ENCODE measurements around the gene FTCD.
"Not testable (repeated sequence)": the region's sequence is repeated elsewhere in the genome, so short reads cannot be mapped to it uniquely, and the experiment has no call there.

Gene FTCD

DNA sequence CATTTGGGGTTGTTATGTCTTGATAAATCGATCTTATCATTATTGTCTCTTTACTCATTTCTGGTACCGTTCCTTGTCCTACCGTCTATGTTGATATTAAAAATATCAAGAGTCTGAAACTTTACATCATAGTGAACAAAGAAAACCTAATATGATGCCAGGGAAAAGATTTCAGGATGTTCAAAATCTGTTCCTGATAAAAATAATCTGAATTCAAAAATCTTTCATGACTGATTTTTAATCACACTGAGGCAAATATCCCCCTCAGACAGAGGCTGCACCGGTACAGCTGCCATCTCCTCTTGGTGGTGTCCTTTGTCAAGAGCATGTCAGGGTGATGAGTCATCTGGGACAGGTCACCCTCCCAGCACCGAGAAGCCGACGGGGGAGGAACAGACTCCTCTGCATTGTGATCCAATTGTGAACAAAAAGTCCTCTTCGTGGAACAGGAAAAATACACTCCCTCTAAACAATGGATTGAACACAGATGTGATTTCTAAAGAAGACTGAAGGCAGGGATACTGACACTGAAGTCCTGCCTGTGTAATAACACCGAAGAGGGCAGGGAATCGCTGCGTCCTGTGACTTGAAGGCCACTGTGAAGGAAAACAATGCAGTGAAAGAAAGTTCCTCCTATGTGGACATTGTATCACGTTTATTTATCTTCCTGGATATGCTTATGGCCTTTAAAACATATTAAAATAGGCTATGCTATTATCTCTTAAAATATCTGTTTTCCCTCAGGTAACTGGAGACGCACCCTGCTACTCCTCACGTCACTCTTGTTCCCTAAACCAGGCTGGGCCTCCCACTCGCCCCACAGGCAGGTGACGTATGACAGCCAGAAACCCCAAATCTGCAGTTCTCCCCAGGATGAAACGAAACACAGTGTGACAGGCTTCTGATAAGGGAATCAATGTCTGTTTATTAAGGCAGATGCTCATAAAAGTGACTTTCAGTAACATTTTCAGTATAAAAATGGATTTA lies 33.1 kb upstream of the FTCD start:
- DNase-seq (ENCODE audit: low read depth) = no peak

DNA sequence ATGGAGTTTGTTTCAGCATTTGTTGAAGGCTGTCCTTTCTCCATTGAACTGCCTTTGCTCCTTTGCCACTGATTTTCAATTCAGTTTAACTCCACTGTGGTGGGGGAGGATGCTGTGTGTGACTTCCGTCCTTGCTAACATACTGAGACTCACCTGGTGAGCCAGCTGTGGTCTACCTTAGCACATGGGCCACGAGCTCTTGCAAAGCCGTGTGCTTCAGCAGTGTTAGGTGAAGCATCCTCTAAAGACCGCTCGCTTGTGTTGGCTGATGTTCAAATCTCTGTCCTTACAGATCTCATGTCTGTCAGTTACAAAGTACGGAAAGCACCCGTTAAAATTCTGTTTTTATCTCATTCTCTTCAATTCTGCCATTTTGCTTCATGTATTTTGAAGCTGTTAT lies 32.4 kb upstream of the FTCD start:
- DNase-seq (ENCODE audit: low read depth) = no peak

DNA sequence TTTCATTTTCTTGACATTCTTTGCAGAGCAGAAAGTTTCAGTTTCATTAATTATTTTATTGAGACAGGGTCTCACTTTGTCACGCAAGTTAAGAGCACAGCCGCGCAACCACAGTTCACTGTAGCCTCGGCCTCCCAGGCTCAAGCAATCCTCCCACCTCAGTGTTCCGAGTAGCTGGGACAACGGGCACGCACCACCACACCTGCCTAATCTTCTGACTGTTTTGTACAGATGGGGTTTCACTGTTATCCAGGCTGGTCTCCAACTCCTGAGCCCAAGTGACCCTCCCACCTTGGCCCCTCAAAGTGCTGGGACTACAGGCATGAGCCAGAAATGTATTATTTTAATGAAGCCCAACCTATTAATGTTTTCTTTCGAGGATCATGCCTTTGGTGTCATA lies 31.9 kb upstream of the FTCD start:
- DNase-seq (ENCODE audit: low read depth) = no peak

DNA sequence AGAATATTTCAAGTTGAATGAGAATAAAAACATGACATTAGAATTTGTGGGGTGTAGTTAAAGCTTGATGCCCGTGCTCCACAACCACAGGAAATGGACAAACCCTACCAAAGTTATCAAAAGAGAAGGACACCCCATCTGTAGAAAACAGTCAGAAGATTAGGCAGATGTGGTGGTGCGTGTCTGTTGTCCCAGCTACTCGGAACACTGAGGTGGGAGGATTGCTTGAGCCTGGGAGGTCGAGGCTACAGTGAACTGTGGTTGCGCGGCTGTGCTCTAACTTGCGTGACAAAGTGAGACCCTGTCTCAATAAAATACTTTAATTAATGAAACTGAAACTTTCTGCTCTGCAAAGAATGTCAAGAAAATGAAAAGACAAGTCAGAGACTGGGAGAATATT lies 30.3 kb upstream of the FTCD start:
- no peak for DNase-seq (ENCODE audit: low read depth)

DNA sequence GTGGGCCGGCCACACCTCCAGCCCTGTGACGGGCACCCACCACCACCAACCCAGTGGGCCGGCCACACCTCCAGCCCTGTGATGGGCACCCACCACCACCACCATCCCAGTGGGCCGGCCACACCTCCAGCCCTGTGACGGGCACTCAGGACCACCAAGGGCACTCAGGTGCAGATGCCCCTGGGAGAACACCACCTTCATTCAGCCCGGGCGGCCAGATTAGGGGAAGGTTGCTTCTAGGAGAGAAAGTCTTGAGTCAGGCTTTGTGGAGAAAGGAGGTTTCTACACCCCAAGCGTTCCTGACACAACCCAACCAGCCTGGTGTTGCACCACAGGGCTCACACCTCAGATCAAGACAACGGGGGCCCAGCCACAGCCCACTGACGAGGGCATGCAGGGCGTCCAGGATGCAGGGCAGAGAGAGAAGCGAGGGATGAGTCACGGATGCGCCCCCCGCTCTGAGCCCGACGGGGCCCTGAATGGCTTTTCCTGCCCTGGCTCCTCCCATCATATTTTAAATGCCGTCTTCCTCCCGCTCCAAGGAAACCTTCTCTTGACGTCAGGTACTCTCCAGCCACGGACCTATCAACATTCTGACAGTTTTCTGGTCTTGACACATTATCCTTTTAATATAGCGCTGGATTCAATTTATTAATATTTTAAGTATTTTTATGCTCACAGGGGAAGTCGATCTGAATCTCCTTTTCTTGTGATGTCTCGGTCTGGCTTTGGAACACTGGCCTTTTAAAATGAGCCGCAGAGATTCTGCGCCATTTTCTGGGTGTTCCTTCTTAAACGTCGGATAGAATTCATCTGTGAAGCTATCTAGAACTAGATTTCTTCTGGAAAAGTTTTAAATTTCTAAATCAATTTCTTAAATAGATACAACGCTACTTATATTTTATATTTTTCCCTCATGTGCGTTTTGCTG lies 29.5 kb upstream of the FTCD start:
- peak; percentile 51 for DNase-seq (ENCODE audit: low read depth)

DNA sequence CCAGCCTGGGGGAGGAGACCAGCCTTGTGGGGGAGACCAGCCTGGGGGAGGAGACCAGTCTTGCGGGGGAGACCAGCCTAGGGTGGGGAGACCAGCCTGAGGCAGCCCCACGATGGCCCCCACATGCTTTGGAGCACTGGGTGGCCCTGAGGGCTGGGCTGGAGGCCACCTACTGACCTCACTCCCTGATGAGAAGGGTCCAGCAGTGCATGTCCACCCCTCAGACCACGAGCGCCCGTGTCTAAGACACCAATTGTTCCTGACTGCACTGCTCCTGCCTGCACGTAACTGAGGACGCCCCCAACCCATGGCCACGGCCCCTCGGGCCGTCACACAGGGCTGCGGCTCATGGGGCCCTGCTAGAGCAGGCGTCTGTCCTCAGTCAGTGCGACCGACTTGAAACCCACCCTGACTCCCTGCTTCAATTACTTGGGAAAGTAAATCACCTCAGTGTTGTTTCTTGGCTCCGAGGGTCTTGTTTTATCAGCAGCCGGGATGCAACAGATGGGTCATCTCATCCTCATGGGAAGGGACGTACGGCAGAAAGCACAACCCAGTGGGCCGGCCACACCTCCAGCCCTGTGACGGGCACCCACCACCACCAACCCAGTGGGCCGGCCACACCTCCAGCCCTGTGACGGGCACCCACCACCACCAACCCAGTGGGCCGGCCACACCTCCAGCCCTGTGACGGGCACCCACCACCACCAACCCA lies 28.7 kb upstream of the FTCD start, which contains the start of gene SPATC1L:
SPATC1L (minus strand) TSS at position 550 of the 715 bp plus-strand sequence. CDS start 1,643 bp downstream, outside the sequence.
- peak; percentile 25 for DNase-seq (ENCODE audit: low read depth)

DNA sequence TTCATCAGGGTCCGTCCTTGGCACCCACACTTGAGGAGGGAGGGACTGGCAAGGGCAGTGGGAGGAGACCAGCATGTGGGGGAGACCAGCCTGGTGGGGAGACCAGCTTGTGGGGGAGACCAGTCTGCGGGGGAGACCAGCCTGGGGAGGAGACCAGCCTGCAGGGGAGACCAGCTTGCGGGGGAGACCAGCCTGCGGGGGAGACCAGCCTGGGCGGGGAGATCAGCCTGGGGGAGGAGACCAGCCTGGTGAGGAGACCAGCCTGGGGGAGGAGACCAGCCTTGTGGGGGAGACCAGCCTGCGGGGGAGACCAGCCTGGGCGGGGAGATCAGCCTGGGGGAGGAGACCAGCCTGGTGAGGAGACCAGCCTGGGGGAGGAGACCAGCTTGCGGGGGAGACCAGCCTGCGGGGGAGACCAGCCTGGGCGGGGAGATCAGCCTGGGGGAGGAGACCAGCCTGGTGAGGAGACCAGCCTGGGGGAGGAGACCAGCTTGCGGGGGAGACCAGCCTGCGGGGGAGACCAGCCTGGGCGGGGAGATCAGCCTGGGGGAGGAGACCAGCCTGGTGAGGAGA lies 28.0 kb upstream of the FTCD start:
- not testable (repeated sequence) for DNase-seq (ENCODE audit: low read depth)

DNA sequence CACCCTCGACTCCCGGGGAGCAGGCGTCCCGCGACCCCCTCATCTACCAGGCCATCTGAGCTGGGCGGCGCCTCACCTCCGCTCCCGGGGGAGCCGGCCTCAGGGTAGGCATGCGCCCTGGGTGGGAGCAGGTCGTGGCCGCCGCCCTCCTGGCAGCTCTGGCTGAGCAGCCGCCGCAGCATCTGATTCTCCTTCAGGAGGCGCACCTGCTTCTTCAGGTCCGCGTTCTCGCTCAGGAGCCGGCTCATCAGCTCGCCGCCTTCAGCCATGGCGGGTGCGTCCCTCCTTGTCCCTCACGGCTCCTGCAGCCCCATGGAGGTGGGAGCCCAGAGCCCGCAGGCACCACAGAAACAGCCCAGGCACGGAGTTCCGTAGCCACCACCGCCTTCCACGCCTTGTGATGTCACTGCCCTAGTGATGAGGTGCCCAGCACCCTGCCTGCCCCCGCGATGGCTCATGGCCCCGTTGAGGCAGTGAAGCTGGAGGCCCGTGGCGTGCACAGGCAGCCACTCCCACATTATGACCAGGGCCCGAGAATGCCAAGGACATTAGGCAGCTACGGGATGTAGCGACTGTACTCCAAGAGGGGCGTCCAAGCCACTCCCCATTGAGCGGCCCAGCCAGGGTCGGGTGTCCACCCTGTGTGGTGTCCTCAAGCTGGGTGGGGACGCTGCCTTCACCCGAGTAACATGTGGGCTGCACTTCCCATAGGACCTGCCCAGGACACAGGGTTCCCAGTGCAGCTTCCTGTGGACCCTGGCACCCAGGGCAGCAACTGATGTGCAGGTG lies 27.4 kb upstream of the FTCD start:
- no peak for DNase-seq (ENCODE audit: low read depth)

DNA sequence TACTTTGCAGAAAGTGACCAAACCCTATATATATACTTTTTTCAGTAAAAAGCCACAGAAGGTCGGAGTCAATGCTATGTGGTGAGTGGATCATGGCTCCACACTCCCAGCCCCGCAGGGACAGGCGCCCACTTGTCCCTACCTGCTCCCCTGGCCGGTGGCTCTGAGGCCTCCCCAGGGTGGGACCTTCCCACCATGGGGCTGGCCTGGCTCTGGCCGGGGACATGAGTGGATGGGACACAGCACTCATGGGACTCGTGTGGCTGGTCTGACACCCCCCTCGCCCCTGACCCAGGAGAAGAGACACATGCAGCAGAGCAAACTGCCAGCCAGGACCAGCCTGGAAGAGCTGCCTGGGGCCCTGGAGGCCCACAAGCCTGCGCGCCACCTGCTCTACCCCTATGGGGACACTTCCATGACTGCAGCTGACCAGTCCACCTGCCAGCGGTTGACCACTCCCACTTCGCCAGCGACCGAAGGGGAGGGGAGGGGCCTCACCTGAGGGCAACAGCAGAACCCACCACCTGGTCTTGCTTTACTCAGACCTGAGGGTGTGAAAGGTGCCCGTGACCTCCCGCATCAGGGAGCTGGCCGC lies 26.7 kb upstream of the FTCD start:
- no peak for DNase-seq (ENCODE audit: low read depth)

DNA sequence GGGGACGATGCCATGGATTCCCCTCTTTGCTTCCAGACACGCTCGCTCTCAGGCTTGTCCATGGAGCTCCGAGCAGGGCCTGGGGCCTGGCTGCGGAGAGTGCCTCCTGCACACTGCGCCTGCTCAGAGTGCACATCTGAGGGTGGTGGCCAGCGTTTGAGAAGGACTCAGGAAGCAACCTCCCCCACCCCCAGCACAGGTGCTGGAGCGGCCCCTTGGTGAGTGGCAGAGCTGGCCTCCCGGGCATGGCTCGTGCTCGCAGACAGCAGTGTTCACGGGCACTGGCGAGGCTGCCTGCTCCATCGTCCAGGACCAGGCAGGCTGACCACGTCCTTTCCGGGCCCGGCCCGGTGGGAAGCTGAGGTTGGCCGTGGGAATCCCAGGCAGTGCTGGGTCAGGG lies 26.1 kb upstream of the FTCD start:
- DNase-seq (ENCODE audit: low read depth) = no peak

DNA sequence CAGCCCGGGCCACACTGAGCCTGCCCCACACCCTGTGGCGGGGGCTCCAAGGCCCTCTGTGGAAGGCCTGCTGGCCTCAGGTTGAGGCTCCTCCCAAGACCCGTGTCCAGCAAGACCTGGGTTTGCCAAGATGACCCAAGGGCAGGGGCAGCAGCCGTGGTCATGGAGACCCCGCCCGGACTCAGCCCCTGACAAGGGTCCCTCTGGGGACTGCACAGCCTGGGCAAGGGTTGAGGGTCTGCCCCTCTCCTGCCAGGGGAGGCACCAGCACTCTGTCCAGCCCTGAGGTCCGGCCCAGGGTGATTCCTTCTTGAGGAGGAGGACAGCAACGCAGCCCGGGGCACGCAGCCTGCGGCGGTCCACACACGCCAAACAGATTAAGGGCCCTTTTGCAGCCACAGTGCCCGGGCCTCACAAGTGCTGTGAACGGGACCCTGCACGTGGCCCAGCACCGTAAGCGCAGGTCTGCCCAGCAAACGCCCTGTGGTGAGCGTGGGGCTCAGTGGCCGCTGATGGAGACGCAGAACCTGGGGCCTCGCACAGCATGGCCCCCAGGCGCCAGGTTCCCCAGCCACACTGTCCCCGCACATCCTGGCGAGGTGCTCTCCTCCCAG lies 25.5 kb upstream of the FTCD start:
- DNase-seq (ENCODE audit: low read depth) = no peak

DNA sequence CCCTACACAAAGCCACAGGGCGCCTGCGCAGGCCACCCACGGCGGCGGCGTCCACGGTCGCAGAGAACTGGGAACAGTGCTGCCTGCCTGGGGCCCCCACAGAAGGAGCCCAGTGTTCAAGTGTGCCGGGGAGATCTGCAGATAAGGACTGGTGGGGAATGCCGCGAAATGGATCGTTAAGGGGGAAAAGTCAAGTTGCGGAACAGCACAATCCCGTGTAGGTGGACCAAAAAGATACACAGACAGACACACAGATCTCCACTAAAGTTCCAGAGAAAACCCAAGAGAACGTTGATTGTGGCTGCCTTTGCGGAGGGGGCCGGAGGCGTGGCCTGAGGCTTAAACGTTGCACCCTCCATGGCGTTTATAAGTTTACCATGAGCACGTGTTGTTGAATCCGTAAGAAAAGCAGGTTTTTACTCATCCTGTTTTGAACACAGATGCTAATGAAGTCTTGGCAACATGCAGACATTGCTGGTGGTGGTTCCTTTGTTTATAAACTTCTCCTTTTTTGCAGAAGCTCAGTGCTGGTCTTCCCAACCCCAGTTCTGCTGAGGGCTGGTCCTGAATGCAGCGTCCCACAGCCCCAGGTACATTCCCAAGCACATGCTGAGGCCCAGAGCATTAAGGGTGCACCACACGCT lies 24.8 kb upstream of the FTCD start:
- no peak for DNase-seq (ENCODE audit: low read depth)

DNA sequence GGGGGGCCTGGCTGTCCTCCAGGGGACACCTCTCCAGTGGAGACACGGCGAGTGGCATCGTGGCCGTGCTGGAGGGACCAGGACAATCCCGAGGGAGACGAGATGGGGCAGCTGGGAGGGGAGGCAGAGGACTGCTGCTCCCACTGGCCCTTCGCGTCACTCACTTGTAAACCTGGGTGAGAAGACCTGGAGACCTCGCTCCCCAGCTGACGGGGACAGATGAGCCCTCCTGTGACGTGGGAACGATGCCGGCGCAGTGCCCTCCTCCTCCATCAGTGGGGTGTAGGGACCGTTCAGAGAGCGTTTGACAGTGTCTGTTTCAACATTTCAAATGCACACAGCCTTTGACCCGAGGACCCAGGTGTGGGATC lies 24.3 kb upstream of the FTCD start:
- DNase-seq (ENCODE audit: low read depth) = no peak

DNA sequence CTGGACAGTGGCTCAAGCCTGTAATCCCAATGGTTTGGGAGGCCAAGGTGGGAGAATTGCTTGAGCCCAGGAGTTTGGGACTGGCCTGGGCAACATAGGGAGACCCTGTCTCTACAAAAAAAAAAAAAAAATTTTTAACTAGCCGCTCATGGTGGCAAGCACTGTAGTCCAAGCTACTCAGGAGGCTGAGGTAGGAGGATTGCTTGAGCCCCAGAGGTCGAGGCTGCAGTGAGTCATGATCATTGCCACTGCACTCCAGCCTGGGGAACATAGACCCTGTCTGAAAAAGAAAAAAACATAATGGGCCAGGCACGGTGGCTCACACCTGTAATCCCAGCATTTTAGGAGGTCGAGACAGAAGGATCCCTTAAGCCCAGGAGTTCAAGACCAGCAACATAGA lies 23.6 kb upstream of the FTCD start:
- no peak for DNase-seq (ENCODE audit: low read depth)

DNA sequence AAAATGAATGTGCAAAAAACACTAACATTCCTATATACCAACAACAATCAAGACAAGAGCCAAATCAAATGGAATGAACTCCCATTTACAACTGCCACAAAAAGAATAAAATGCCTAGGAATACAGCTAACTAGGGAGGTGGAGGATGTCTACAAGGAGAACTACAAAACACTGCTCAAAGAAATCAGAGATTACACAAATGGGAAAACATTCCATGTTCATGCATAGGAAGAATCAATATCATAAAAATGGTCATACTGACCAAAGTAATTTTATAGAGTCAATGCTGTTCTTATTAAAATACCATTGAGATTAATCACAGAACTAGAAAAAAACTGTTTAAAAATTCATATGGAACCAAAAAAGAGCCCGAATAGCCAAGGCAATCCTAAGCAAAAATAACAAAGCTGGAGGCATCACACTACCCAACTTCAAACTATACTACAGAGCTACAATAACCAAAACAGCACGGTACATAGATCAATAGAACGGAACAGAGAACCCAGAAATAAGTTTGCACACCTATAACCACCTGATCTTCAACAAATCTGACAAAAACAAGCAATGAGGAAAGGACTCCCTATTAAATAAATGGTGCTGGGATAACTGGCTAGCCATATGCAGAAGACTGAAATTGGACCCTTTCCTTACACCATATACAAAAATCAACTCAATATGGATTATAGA lies 21.2 kb upstream of the FTCD start:
- DNase-seq (ENCODE audit: low read depth) = not testable (repeated sequence)

DNA sequence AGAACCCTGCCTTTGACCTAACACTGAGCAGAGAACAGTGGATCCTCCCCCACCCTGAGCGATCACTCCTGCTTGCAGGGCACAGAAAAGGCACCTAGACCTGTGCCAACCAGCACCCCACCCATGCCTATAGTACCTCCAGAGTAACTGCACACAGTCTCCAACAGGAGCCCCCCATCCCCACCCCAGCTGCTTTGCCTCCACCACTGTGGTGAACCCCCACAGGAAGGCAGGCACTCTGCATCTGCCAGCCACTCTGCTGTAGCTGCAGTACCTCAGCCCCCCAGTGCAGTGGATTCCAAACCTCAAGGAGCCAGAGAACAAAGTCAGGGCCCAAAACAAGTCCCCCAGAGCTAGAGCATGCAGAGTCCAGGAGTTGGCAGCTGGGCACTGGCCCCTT lies 18.2 kb upstream of the FTCD start:
- DNase-seq (ENCODE audit: low read depth) = no peak

DNA sequence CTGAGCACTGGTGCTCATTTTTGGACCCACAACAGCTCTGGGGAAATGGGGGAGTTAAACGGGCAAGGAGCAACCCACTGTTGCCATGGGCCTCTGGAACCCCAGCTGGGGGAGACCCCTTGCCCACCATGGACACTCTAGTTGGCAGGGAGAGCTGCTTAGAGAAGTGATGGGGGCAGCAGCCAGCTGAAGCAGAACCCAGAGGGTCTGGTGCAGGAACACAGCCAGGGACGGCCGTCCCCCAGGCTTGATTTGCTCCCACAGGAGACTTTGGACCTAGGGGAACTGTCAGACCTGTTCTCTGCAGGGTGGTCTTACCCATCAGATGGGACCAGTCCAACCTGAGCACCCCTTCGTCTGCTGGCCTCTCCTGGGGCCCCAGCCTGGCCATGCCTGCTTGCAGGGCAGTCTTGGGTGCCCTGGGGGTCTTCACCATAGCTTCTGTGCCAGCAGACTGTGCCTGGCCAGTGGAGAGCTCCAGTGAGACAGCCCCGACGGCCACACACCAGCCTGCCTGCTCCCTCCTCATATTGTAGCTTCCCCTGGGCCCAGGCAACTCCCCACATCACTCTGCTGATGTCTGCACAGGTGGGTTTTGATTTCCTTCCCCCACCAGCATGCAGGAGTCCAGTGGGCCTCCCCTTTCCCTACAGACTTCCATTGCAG lies 17.6 kb upstream of the FTCD start:
- DNase-seq (ENCODE audit: low read depth) = no peak

Data from stimulated activated CD8-positive, alpha-beta memory T cell treated with anti-CD3 and anti-CD28 coated beads, Interleukin-12 subunit alpha, Interleukin-12 subunit beta, amount 100 ng/mL, for 1 hour (primary cell).